ENCODE measurements around the gene CACNA1B. TPM values are rescaled to one million over a fixed set of nuclear protein-coding genes. Genes with fewer than 3 reads are reported as not detected.

The CACNA1B gene
- total RNA-seq, 1 experiment from 2014 or later, result 7.8 TPM

- Histone ChIP-seq H3K27me3 (ENCODE audit: insufficient read depth, low read length) (no peaks in the 10 kb centered on the region), H4K20me1 (ENCODE audit: control insufficient read depth, insufficient read depth, insufficient read length) (no peaks in the 10 kb centered on the region), H3K4me1 (ENCODE audit: insufficient read depth, low read length) (peaks cover 3% of the 10 kb centered on the region; the same call in 1 of the 2 replicates), H3K27ac (ENCODE audit: insufficient read length, low read depth, low read length) (no peak overlapping the region), H3K4ac (ENCODE audit: low read depth, low read length) (no peak overlapping the region), H2BK20ac (ENCODE audit: low read depth, low read length, poor library complexity, severe bottlenecking) (no peak overlapping the region), H3K9ac (ENCODE audit: extremely low read depth, insufficient read length, low read length) (no peak overlapping the region), H2BK12ac (ENCODE audit: insufficient read length, low read depth, low read length) (no peak overlapping the region), H4K5ac (ENCODE audit: insufficient read length, low read depth, low read length) (no peak overlapping the region), H2BK5ac (ENCODE audit: insufficient read length, low read length) (no peak overlapping the region), H2BK15ac (ENCODE audit: low read depth, low read length) (no peak overlapping the region), H3K79me2 (ENCODE audit: insufficient read depth, low read length) (no peaks in the 10 kb centered on the region), H2AFZ (ENCODE audit: low read length) (no peak overlapping the region), H2AK5ac (ENCODE audit: insufficient read length, low read length) (no peak overlapping the region), H3K18ac (ENCODE audit: insufficient read length, low read depth, low read length) (no peak overlapping the region), H3T11ph (ENCODE audit: low read length) (no peak overlapping the region), H3K23ac (ENCODE audit: insufficient read length, low read depth, low read length) (no peak overlapping the region), H3K23me2 (ENCODE audit: insufficient read length, low read depth, low read length, poor library complexity, severe bottlenecking) (peaks cover 3% of the 10 kb centered on the region), H3K9me3 (ENCODE audit: control insufficient read depth, low read depth, low read length) (no peaks in the 10 kb centered on the region), H2BK120ac (ENCODE audit: low read depth, low read length, poor library complexity, severe bottlenecking) (no peak overlapping the region), H3K4me2 (ENCODE audit: insufficient read depth, insufficient read length, low read length) (no peak overlapping the region), H3K56ac (ENCODE audit: insufficient read length, low read depth, low read length) (no peak overlapping the region), H4K8ac (replicated peaks; ENCODE audit: insufficient read length, low read depth, low read length) (no peak overlapping the region), H3K14ac (ENCODE audit: insufficient read depth, low read length) (0 out of 2 replicates have a peak overlapping the region, but pooled peaks have one; percentile 13), H4K91ac (ENCODE audit: insufficient read length, low read depth, low read length) (no peak overlapping the region), H3K79me1 (ENCODE audit: insufficient read depth, low read depth, low read length, poor library complexity, severe bottlenecking) (no peaks in the 10 kb centered on the region)
- peaks cover 0 to 2% of the 10 kb centered on the region in 2 experiments; a peak in 2 of 5 replicates for H3K9me3 Mint-ChIP-seq
- peaks cover 36% of the 10 kb centered on the region in 2 experiments for H3K4me1 Mint-ChIP-seq
- H3K27me3 Mint-ChIP-seq (ENCODE audit: low read depth), result peaks cover 1% of the 10 kb centered on the region; the same call in 1 of the 2 replicates
- peak overlapping the region in 2 of 3 experiments; percentile 64 to 79; a peak in 2 of 7 replicates for H3K27ac Mint-ChIP-seq
- H3K36me3 Mint-ChIP-seq (ENCODE audit: insufficient read depth in 1 of 3, low read depth in 3 of 3), result peaks cover 5 to 17% (median 9%) of the 10 kb centered on the region in 3 experiments; a peak in 6 of 7 replicates
- no peak for DNase-seq
- no peak for TF ChIP-seq CTCF (conservative IDR thresholded peaks at IDR 0.05)
- H3K4me3 Mint-ChIP-seq, result no peak overlapping the region
- whole genome bisulfite sequencing (ENCODE audit: extremely low coverage, insufficient read length, low lambda C conversion rate), result no CpG with 5 or more reads among the region's 12 CpGs
Measured at GRCh38 chr9:138073408-138073807, 195.8 kb downstream of the CACNA1B start.
